ENCODE results near the gene BLOC1S1.
"Not testable (repeated sequence)": the region's sequence is repeated elsewhere in the genome, so short reads cannot be mapped to it uniquely, and the experiment has no call there.

Gene BLOC1S1

DNA sequence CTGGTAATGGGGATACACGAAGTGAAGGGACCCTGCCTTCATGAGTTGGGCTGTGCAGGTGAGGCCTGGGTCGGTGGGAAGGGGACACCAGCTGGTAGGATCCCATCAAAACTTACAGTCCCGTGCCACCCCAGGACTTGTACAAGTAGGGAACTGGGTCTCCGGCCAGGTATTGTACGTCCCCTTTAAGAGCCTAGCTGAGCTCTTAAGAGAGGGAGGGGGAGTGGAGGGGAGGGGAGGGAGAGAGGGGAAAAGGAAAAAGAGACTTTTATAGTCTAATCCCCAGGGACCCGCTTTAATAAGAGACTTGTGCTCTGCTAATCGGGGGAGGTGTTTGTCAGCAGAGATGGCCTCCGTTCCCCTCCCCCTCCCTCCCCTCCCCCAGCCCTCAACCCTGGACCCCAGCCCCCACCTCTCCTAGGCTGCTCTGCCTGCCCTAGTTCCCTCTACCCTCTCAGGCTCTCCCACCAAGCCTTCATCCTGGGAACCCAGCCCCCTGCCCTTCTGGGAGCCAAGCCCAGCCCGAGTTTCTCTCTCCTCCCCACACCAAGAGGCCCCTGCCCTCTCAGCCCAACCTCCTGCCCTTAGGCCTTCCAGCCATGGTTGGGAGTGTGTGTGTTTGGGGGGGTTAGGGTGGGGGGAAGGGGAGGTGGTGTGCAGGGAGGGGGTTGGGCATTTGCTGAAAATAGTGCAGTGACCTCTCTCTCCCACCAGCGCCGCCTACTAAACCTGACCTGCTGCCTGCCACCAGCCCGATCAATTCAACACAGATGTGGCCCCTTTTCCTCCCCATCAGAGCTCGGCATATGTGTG is 29.7 kb downstream of the BLOC1S1 start:
- no peak for DNase-seq (ENCODE audit: low read depth)

DNA sequence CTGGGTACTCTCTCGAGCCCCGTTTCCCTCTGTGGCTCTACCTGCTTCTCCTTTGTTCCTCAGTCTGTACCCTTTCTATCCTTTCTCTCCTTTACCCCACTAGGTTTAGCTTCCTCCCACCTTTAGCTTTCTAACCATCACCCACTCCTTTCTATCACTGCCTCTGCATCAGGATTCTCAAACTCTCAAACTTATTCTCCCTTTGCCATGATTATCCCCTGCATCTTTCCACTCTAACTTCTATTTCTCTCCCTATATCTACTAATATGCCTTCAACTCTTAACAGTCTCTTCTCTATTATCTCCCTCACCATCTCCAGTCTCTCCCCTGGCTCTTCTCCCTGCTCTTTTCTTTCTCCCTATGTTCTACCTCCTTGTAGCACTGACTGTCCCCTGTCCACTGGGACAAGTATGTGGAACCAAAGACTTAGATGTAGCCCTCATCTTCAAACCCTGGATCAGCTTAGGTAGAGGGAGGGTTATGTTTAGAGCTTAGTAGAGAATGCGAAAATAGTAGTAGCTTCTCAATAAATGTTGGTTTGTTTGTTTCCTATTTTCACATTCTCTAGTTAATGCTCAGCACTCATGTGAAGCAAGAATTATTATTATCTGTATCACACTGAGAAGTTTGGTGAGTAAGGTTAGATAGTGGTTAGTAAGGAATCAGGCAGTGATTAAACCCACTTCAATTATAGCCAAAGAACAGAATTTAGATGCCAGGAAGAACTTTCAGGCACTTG is 30.5 kb downstream of the BLOC1S1 start:
- DNase-seq (ENCODE audit: low read depth) = no peak

DNA sequence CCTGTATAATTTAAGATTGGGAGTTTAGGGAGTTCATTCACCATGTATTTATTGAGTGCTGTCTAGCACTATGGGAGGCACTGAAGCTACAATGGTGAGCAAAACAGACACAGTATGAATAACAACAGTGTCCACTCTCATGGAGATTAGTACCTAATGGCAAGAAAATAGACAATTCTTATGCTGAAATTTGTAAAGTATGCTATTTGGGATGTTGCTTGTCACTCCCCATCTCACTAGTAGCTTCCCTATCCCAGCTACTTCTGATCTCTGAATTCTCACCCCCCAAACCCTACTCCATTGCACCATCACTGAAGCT is 31.0 kb downstream of the BLOC1S1 start:
- no peak for DNase-seq (ENCODE audit: low read depth)

DNA sequence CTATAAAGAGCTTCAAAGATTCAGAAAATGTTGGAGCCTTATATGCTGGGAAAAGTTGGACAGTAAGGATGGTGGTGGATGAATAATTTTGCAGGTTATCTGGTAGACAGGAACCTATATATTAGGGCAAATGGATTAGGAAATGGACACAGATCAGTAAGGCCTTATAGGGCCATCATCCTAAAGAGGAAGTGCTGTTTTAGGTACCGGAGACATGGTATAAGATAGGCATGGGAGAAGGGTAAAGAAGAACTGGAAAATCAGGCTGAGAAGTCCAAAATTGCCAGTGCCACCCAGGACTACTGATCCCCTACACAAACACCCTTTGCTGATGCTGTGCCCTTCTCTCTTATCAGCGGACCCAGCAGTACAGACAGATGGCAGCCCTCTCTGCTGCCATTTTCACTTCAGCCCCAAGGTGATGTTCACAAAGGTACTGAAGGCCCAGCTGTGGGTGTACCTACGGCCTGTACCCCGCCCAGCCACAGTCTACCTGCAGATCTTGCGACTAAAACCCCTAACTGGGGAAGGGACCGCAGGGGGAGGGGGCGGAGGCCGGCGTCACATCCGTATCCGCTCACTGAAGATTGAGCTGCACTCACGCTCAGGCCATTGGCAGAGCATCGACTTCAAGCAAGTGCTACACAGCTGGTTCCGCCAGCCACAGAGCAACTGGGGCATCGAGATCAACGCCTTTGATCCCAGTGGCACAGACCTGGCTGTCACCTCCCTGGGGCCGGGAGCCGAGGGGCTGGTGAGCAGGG is 32.6 kb downstream of the BLOC1S1 start:
- DNase-seq (ENCODE audit: low read depth) = no peak

DNA sequence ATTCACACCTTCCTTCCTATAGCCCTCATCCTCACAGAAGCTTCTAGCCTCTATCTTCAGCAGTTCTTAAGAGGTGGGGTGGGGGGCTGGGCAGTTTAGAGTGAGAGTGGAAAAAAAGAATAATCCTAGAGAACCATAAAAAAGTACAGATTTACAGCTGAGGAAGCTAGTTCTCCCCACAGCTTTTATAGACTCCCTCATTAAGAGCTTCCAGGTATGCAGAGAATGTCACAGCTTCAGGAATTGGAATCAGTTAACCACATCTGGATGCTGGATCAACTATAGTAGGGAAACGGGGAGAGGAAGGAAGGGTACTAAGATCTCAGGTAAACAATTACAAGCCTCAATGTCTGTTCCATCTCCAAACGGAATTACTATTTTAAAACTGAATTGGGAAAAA is 39.4 kb downstream of the BLOC1S1 start:
- no peak for DNase-seq (ENCODE audit: low read depth)

DNA sequence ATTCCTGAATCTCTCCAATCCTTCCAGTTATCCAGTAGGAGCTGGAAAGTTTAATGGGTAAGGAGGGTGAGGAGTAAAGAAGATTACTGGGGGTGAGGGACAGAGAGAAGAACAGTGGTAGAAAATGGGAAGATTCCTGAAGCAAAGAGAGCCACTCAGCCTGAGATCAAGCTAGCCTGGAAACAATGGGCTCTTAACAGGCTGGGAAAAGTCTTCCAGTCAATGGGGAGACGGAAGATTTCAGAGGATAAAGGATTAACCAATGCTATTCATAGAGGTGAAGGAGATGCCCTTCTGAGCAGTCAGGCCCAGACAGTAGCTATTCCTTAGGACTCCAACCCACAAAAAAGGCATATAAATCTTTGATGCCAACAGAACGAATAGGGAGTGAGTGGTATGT is 41.9 kb downstream of the BLOC1S1 start:
- DNase-seq (ENCODE audit: low read depth) = no peak

DNA sequence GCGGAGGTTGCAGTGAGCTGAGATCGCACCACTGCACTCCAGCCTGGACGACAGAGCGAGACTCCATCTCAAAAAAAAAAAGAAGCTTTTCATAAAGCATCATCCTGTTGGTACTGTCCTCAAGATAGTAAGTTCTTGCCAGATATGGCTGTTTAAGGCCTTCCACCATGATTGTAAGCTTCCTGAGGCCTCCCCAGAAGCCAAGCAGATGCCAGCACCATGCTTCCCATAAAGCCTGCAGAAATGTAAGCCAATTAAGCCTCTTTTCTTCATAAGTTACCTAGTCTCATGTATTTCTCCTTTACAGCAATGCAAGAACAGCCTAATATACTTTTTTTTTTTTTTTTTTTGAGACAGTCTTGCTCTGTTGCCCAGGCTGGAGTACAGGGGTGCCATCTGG is 42.7 kb downstream of the BLOC1S1 start:
- not testable (repeated sequence) for DNase-seq (ENCODE audit: low read depth)

DNA sequence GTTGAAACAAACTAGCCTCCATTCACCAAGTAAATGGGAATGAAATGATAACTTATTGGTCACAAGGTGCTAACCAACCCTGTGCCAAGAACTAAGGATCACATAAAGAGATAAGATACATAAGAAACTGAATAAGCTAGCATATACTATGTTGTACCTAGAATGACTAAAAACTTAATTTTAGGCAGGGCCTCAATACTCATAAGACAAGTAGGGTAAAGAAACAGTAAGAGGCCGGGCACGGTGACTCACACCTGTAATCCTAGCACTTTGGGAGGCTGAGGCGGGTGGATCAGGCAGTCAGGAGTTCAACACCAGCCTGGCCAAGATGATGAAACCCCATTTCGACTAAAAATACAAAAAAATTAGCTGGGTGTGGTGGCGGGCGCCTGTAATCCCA is 44.8 kb downstream of the BLOC1S1 start:
- no peak for DNase-seq (ENCODE audit: low read depth)

DNA sequence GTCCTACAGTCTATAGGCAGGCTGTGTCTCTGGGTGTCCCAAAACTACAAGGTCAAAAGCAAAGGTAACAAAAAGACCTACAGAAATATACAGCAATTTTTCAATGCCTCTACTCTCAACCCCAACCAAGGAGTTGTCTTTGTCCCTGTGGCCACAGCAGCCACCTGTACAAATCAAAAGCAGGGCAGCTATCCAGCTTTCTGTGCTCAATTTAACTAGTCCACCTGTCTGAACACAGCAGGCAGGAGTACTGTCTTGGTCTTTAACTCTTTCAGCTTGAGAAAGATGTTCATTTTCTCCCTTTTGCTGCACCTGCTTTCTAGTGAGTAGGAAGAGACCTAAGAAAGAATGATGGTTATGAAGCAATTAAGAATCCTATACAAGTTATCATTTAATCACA is 46.8 kb downstream of the BLOC1S1 start:
- no peak for DNase-seq (ENCODE audit: low read depth)

DNA sequence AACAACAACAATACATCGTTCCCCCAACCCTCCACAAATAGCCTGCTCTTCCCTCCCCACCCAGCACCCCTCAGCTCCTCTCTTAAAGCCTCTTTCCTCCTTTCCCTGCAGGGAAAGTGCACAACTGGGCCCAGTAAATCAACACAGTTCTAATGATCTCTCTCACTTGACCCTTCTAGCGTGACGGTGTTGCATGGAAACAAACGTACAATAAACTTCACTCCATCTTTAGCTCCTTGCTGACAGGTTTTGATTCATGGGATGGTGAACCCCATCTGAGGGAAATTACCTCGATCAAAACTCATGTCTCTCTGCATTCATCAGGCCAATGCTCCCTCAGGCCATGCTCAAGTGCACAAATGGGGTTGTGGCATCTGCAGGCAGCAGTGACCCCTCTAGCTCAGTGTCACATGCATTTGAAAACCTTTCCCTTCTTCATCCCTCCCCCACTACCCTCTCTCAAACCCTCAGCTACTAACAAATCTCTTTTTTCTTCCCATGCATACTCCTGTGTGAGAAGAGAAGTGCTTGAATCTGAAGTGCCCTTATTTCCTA is 50.0 kb downstream of the BLOC1S1 start:
- no peak for DNase-seq (ENCODE audit: low read depth)

DNA sequence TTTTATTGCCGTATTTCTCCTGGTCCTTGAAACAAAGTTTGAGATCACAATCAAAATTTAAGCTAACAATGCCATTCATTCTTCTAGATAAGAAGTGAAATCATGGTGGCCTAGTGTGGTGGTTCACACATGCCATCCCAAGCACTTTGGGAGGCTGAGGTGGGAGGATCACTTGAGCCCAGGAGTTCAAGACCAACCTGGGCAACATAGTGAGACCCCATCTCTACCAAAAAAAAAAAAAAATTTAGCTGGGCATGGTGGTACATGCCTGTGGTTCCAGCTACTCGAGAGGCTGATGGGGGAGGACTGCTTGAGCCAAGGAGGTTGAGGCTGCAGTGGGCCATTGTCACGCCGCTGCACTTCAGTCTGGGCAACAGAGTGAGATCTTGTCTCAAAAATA is 51.3 kb downstream of the BLOC1S1 start:
- no peak for DNase-seq (ENCODE audit: low read depth)
